ENCODE data around the gene TSPOAP1. TPM values are rescaled to one million over a fixed set of nuclear protein-coding genes. Genes with fewer than 3 reads are reported as not detected.

The TSPOAP1 gene
- total and polyA plus RNA-seq, 2 experiments from 2014 or later: 15.4 to 19.0 TPM

- Histone ChIP-seq H3K4me2 (no peak overlapping the region), H3K9me3 (ENCODE audit: low read depth) (no peaks in the 10 kb centered on the region), H2AFZ (no peak overlapping the region), H3K9me2 (replicated peaks; ENCODE audit: insufficient read depth) (no peaks in the 10 kb centered on the region), H4K20me1 (ENCODE audit: insufficient read depth, poor library complexity, severe bottlenecking) (no peaks in the 10 kb centered on the region), H3K4me1 (ENCODE audit: insufficient read depth) (no peaks in the 10 kb centered on the region), H3K27ac (no peak overlapping the region), H3K4me3 (no peak overlapping the region), H3K79me2 (no peaks in the 10 kb centered on the region), H3K36me3 (replicated peaks; ENCODE audit: insufficient read depth, low read depth) (no peaks in the 10 kb centered on the region), H3K27me3 (no peaks in the 10 kb centered on the region)
- DNase-seq (ENCODE audit: low spot score): peak; percentile 1
- TF ChIP-seq, protein P1, sequence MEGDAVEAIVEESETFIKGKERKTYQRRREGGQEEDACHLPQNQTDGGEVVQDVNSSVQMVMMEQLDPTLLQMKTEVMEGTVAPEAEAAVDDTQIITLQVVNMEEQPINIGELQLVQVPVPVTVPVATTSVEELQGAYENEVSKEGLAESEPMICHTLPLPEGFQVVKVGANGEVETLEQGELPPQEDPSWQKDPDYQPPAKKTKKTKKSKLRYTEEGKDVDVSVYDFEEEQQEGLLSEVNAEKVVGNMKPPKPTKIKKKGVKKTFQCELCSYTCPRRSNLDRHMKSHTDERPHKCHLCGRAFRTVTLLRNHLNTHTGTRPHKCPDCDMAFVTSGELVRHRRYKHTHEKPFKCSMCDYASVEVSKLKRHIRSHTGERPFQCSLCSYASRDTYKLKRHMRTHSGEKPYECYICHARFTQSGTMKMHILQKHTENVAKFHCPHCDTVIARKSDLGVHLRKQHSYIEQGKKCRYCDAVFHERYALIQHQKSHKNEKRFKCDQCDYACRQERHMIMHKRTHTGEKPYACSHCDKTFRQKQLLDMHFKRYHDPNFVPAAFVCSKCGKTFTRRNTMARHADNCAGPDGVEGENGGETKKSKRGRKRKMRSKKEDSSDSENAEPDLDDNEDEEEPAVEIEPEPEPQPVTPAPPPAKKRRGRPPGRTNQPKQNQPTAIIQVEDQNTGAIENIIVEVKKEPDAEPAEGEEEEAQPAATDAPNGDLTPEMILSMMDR (IDR thresholded peaks at IDR 0.05; ENCODE audit: poor library complexity): no peak
- no peak for TF ChIP-seq EZH2phosphoT487 (IDR thresholded peaks at IDR 0.05; ENCODE audit: low read depth, severe bottlenecking, unreplicated experiment)
- TF ChIP-seq EZH2 (IDR thresholded peaks at IDR 0.05; ENCODE audit: borderline replicate concordance): no peak
- WGBS (ENCODE audit: low lambda C conversion rate, missing lambda C conversion rate): 92% methylated on average over 6 of the region's 6 CpGs
Observed at GRCh38 chr17:58300336-58300735, 28.3 kb downstream of the TSPOAP1 start.

DNA sequence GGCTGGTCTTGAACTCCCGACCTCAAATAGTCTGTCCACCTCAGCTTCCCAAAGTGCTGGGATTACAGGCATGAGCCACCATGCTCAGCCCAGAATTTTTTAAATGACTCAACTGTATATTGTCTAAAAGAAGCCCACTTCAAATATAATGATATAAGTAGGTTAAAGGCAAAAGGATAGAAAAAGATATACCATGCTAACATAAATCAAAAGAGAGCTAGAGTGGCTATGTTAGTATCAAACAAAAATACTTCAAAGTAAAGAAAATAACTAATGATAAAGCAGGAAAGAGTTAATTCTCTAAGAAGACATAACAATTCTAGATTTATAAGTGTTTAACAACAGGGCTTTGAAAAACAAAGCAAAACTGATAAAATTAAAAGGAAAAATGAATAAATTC lies 34.6 kb downstream of the TSPOAP1 start:
- Histone ChIP-seq H3K9me2 (replicated peaks; ENCODE audit: insufficient read depth) (no peaks in the 10 kb centered on the region), H3K79me2 (no peaks in the 10 kb centered on the region), H3K36me3 (replicated peaks; ENCODE audit: insufficient read depth, low read depth) (no peaks in the 10 kb centered on the region), H3K4me2 (no peak overlapping the region), H3K4me3 (no peak overlapping the region), H3K4me1 (ENCODE audit: insufficient read depth) (no peaks in the 10 kb centered on the region), H3K27me3 (peaks cover 9% of the 10 kb centered on the region), H2AFZ (no peak overlapping the region), H3K9me3 (ENCODE audit: low read depth) (no peaks in the 10 kb centered on the region), H3K27ac (no peak overlapping the region), H4K20me1 (ENCODE audit: insufficient read depth, poor library complexity, severe bottlenecking) (no peaks in the 10 kb centered on the region)
- TF ChIP-seq EZH2phosphoT487 (IDR thresholded peaks at IDR 0.05; ENCODE audit: low read depth, severe bottlenecking, unreplicated experiment) (no peak), EZH2 (IDR thresholded peaks at IDR 0.05; ENCODE audit: borderline replicate concordance) (no peak)
- TF ChIP-seq, protein P1 (IDR thresholded peaks at IDR 0.05; ENCODE audit: poor library complexity): no peak
- 100% methylated on average over 1 of the region's 1 CpG for WGBS (ENCODE audit: low lambda C conversion rate, missing lambda C conversion rate)
- DNase-seq (ENCODE audit: low spot score): no peak

GRCh38 chr17:58291246-58291645 lies 37.3 kb downstream of the TSPOAP1 start:
- Histone ChIP-seq H3K27me3 (peaks cover 9% of the 10 kb centered on the region), H3K4me3 (no peak overlapping the region), H3K79me2 (no peaks in the 10 kb centered on the region), H3K27ac (no peak overlapping the region), H4K20me1 (ENCODE audit: insufficient read depth, poor library complexity, severe bottlenecking) (no peaks in the 10 kb centered on the region), H2AFZ (no peak overlapping the region), H3K9me2 (replicated peaks; ENCODE audit: insufficient read depth) (no peaks in the 10 kb centered on the region), H3K9me3 (ENCODE audit: low read depth) (no peaks in the 10 kb centered on the region), H3K36me3 (replicated peaks; ENCODE audit: insufficient read depth, low read depth) (no peaks in the 10 kb centered on the region), H3K4me2 (no peak overlapping the region), H3K4me1 (ENCODE audit: insufficient read depth) (no peaks in the 10 kb centered on the region)
- TF ChIP-seq, protein P1 (IDR thresholded peaks at IDR 0.05; ENCODE audit: poor library complexity): no peak
- no peak for TF ChIP-seq EZH2 (IDR thresholded peaks at IDR 0.05; ENCODE audit: borderline replicate concordance)
- no peak for TF ChIP-seq EZH2phosphoT487 (IDR thresholded peaks at IDR 0.05; ENCODE audit: low read depth, severe bottlenecking, unreplicated experiment)
- WGBS (ENCODE audit: low lambda C conversion rate, missing lambda C conversion rate): 69% methylated on average over 5 of the region's 5 CpGs
- no peak for DNase-seq (ENCODE audit: low spot score)

- H3K27me3 ChIP-seq: peaks cover 9% of the 10 kb centered on the region
- H2AFZ ChIP-seq: no peak overlapping the region
- no peak overlapping the region for H3K4me2 ChIP-seq
- no peaks in the 10 kb centered on the region for H4K20me1 ChIP-seq (ENCODE audit: insufficient read depth, poor library complexity, severe bottlenecking)
- H3K27ac ChIP-seq: no peak overlapping the region
- H3K4me3 ChIP-seq: no peak overlapping the region
- DNase-seq (ENCODE audit: low spot score): no peak
- no peaks in the 10 kb centered on the region for H3K36me3 ChIP-seq (replicated peaks; ENCODE audit: insufficient read depth, low read depth)
- H3K9me3 ChIP-seq (ENCODE audit: low read depth): no peaks in the 10 kb centered on the region
- TF ChIP-seq, protein P1 (IDR thresholded peaks at IDR 0.05; ENCODE audit: poor library complexity): no peak
- TF ChIP-seq EZH2phosphoT487 (IDR thresholded peaks at IDR 0.05; ENCODE audit: low read depth, severe bottlenecking, unreplicated experiment): no peak
- no peak for TF ChIP-seq EZH2 (IDR thresholded peaks at IDR 0.05; ENCODE audit: borderline replicate concordance)
- no peaks in the 10 kb centered on the region for H3K4me1 ChIP-seq (ENCODE audit: insufficient read depth)
- H3K9me2 ChIP-seq (replicated peaks; ENCODE audit: insufficient read depth): no peaks in the 10 kb centered on the region
- no peaks in the 10 kb centered on the region for H3K79me2 ChIP-seq
- 86% methylated on average over 2 of the region's 2 CpGs for WGBS (ENCODE audit: low lambda C conversion rate, missing lambda C conversion rate)
Observed at GRCh38 chr17:58289869-58290268, 38.7 kb downstream of the TSPOAP1 start.

Measured in hepatocyte (in vitro differentiated cells).